GM18508 (cell line): ENCODE data around the gene DERL2.
"Not testable (repeated sequence)": the region's sequence is repeated elsewhere in the genome, so short reads cannot be mapped to it uniquely, and the experiment has no call there.

Experiments used
- ATAC-seq: cut with Tn5 transposase; IDR thresholded peaks from one replicate; pipeline ENCODE4 v1.9.1; 2021; ENCODE audit warnings: moderate number of reproducible peaks; ENCODE audit not compliant: insufficient read depth, unreplicated experiment

DERL2 gene

DNA sequence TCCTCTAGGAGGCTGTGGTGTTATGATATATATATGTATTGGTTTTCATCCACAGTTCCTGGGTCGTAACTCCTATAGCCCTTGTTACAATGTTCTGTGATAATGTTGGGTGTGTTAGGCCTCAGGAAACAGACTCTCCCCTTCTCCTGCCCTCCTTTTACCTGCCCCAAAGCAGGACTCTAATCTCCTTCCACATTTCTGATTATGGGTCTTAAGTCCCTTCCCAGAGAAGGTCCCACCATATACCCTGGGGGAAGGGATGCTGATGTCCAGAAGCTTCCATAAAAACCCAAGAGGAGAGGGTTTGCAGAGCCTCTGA is 46.6 kb downstream of the DERL2 start:
- ATAC-seq, result peak; percentile 5

DNA sequence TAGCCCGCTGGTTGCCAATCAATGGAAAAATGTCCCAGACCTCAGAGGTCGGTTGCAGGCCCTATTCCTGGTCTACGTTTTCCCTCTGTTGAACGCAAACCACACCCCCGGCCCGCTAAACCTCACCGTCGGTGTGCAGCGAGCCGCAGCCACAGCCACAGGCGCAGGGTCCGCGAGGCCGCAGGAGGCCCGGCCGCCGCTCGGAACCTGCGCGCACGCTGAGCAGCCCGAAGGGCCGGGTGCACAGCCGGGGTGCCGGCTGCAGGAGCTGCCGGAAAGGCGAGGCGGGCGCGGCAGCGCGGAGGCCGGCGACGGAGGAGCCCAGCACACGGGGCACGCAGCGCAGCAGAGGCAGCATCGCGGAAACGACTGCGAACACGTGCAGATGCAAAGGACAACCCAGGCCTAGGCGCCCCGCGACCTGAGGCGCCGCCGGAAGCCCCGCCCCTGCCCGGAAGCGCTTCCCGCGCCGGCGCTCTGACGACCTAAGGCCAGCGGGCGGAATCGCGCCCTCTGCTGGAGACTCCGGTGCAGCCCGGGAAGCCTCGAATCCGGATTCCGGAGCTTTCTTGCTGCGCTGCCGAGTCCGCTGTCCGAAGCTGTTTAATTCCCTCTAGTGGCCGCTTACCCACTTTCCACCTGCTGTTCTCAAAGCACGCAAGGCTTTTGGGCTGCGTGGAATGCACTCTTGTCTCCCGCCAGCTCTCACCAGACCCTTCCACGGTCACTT is 47.1 kb downstream of the DERL2 start, which contains the start of gene C1QBP:
C1QBP (minus strand) TSS at position 440 of the 730 bp plus-strand sequence; CDS start at position 358, 82 bp downstream.
- ATAC-seq, result peak; percentile 46

DNA sequence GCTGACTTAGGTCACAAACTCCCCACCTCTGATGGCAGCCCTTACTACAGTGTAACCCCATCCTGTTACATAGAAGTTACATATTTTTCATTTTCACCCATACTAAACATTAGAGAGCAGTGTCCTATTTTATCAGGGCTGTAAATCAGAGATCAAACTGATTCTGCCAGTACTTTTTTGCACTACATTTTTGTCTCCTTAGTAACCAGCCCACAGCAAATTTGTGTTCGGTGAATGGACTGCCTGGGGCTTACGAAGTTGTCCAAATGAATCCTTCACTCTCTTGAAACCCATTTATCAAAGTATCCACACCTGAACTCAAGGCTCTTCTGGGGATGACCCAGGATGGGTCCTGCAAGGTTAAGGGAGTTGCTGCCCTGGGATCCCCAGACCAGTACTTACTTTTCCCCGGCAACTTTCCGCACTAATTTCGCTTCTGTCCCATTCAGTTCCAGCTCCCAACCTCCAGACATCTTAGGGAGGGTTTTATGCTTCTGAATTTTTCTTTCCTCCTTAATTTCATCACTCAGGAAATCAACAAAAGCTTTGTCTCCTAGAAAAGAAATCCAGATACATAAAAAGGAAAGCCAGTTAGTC is 48.2 kb downstream of the DERL2 start:
- no peak for ATAC-seq

DNA sequence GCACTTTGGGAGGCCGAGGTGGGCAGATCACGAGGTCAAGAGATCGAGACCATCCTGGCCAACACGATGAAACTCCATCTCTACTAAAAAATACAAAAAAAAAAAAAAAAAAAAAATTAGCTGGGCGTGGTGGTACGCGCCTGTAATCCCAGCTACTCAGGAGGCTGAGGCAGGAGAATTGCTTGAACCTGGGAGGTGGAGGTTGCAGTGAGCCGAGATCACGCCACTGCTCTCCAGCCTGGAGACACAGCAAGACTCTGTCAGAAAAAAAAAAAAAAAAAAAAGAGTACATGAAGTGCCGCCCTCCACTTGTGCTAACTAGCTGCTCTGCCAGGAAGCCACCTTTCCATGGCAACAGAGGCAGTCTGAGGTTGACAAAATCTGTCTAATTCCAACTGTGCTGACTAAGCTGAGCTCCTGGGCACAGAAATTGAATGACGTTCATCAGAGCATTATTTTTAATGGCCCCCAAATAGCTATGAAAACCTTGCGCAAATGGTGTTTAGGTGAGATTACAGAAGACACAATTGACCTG is 50.1 kb downstream of the DERL2 start:
- not testable (repeated sequence) for ATAC-seq

DNA sequence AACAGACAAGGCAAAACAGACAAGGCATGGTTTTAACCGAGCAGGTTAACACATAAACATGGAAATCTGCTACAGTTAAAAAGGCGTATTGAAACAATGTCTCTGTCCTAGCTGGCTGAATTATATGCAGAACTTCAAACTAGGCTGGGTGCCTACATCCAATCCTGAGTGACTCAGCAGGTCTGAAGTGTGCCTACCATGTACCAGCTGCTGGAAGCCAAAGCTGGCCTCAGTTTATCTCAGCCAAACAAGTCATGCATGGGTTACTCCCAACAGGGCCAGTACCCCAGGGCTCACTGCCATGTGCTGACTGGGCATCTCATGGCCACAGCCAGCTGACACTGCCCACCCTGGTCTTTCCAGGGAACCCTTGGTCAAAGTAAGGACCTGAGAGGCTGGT is 51.0 kb downstream of the DERL2 start:
- ATAC-seq, result no peak

DNA sequence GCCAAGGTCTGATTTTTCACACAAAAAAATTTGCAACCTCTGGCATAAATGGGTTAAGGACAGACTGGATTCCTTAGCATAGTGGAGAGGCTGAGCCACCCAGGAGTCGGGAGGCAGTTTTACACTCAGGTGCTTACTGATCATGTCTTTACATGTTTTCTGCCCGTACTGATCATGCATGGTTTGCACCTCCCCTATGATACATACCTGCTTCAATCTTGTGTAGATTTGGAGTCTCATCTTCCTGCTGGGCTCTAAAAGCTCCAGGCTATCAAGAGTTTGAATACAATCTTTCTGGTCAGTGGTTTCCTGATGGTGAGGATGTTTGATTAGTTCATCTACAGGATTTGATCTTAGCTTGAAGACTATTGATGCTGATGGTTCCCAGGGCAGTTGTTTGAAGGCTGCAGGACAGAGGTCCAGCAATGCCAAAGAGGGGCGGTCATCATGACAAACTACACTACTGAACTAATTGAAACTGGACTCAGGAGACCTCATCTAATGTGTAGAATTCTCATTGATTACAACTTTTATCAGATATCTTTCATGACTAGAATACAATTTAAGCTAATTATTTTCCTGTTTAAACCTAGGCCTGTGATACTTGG is 53.9 kb downstream of the DERL2 start:
- ATAC-seq, result no peak

DNA sequence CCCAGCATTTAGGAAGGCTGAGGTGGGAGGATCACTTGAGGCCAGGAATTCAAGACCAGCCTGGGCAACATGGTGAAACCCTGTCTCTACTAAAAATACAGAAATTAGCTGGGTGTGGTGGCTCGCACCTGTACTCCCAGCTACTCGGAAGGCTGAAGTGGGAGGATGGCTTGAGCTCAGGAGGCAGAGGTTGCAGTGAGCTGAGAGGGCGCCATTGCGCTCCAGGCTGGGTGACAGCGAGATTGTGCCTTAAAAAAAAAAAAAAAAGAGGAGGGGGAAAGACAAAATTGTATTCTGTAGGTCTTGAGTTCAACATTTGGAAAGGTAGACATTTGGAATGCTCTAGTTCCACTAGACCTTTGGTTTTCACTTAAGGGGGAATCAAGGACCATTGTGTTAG is 54.7 kb downstream of the DERL2 start:
- not testable (repeated sequence) for ATAC-seq

DNA sequence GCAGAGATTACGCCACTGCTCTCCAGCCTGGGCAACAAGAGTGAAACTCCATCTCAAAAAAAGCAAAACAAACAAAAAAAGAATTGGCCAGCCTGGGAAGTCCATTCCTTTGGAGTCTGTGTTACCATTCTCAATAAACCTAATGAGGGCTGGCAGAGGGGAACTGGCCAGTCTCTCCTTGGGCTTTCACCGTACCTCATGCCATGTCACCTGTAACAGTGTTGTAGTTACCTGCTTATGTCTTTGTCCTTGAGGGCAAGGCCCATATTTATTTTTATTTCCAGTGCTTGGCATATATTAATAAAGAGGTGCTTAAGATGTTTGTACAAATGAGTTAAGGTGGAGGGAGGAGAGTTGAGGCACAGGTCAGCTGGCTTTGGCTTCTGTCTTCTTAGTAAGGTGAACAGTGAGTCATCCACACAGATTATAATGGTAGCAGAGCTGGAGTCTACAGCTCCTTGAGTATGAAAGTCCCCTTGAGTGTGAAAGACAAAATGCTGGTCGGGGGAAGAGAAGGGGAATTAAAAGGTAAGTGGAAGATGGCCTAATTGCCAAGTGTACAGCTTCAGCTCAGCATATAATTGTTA is 55.5 kb downstream of the DERL2 start:
- no peak for ATAC-seq

DNA sequence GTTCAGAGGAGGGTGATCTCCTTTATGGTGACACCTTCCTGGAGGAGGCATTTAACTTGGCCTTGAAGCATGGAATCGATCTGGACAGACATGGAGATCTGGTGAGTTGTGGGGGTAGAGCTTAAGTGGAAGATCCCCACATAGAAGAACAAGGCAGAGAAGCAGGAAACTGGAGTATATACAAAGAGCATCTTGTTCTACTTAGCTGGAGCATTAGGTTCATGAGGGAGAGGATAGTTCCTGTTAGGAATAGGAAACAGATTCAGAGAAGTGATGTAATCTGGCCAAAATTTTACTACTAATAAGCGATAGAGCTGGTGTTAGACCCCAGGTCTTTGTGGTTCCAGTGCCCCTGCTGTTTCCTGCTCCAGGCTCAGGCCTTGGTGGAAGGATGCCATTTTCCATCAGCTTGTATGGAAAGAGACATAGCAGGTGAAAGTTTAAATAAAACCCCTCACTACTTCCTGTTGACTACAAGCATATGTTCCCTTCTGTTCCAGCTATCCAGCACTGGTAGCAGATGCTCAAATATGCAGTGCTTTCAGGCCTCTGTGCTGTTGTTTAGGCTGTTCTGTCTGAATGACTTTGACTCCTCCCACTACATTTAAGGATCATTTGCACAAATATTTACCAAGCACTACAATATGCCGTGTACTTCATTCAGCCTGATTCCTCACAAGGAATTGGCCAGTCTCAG is 56.6 kb downstream of the DERL2 start:
- no peak for ATAC-seq

DNA sequence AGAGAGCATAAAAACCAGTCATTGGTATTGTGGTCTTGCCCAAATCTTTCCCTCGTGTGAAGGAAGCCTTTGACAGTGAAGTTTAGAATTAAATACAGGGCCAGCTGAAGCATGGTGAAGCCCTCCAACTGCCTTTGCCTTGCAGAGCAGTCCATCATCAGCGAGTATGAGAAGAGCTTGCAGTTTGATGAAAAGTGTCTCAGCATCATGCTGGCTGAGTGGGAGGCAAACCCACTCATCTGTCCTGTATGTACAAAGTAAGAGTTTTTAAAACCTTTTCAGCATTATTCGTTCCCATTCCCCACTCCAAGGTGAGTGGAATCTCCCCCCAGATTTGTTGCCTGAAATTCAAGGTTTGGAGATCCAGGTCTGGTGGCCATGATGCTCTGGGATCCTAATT is 60.2 kb downstream of the DERL2 start:
- no peak for ATAC-seq

DNA sequence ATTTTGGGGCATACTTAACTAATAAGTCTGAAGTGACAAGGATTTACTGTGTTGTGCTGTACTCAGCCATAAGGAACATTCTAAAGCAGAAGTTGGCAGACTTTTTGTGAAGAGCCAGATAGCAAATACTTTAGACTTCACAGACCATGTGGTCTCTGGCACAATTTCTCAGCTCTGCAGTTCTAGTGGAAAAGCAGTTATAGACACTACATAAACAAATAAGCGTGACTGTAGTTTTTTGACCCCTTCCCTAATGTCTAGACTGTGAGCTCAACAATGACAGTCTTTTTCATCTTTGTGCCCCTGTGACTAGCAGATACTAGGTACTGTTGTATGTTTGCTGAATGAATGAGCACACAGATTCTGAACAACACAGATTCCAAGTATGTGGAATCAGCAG is 61.1 kb downstream of the DERL2 start:
- ATAC-seq, result no peak

DNA sequence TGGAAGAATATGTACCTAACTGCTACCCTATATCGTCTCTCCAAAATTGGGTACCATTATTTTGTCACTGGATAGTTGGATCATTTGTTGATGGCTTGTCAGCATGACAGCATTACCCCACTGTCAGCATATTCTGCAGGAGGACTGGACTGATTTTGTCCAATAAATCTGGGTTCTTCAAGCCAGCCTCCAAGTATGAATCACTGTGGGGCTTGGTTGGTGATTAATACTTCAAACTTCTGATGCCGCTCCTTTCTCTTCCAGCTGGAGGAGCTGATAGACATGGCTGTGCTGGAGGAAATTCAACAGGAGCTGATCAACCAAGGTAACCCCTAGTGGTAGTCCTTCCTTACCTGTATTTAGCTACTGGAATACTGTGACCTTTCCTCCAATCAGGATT is 63.5 kb downstream of the DERL2 start:
- no peak for ATAC-seq
